D721Med (cell line): Measurements from ENCODE around the gene HTN3.
"Not testable (repeated sequence)": the region's sequence is repeated elsewhere in the genome, so short reads cannot be mapped to it uniquely, and the experiment has no call there.

Experiments used
- DNase-seq: peaks from one replicate; pipeline ENCODE4 v3.0.0; 2011; ENCODE audit warnings: low spot score; ENCODE audit not compliant: insufficient read length
- FAIRE-seq: peaks from 2 replicates; lab custom pipeline; 2011; peaks lifted over from hg19 to GRCh38; lab: Jason Lieb, UNC
- CTCF ChIP-seq: IDR thresholded peaks from 2 replicates; pipeline ENCODE4 v1.5.1; 2012; ENCODE audit warnings: mild to moderate bottlenecking, control low read depth; ENCODE audit not compliant: insufficient read depth; ENCODE audit errors: missing control alignments

The HTN3 gene

GRCh38 chr4:70028159-70028558 lies at the start of gene HTN3:
Gene HTN3 (plus strand): TSS chr4:70028459. CDS start chr4:70030741, 2,282 bp downstream.
- FAIRE-seq, DNase-seq: not testable (repeated sequence)

- FAIRE-seq (no peak), DNase-seq (no peak)
- TF ChIP-seq CTCF, result no peak
Measured at GRCh38 chr4:69984030-69984443, 44.2 kb upstream of the HTN3 start.

DNA sequence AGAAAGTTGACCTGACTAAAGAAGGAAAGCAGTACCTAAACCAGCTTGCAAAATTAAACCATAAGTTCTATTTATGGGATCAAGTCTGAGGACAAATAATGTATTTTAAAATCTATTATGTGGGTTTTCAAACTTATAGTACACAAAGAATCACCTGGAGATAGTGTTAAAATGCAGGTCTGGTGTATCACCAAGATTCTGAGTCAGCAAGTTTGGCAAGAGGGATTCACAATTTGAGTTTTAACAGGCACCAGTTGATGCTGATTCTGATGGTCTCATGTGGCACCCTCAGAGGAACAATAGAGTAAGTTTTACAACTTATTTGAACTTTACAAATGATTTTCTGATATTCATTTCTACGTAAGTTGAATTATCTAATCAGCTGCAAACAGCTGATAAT lies 41.6 kb upstream of the HTN3 start:
- FAIRE-seq, result no peak
- no peak for DNase-seq
- TF ChIP-seq CTCF, result no peak

- FAIRE-seq (no peak), DNase-seq (no peak)
- no peak for TF ChIP-seq CTCF
Measured at GRCh38 chr4:69991016-69991415, 37.2 kb upstream of the HTN3 start.

DNA sequence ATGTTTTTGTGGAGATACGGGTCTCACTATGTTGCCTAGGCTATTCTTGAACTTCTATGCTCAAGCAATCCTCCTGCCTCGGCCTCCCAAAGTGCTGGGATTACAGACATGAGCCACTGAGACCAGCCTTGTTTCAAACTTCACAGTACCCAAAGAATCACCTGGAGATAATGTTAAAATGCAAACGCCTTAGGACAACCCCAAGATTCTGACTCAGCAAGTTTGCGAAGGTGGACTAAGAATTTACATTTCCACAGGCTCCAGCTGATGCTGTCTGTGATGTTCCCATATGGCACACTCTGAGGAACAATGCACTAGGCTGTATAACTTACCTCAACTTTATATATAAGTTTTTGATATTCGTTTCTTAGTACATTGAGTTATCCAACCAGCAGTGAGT lies 33.5 kb upstream of the HTN3 start:
- TF ChIP-seq CTCF, result no peak
- FAIRE-seq, result no peak
- DNase-seq, result no peak

DNA sequence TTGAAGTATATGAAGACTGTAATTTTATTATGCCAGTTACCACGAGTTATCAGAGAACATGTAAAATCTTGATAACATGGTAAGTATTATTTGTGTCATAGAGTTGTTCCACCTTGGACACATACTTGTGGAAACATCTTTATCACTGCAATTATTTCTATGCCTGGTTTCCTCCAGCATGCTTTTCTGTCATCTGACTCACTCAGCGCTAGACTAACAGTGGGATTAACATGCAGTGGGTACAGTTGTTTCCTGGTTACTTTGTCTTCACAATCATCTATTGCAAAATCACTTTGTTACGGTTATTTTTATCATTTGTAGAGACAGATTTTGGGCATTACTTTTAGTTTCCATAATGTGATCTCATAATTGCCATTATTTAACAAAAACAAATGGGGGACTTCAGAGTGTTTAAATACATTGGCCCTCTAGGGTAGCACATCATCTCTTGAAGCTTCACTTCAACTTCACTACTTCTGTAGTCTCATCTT lies 32.7 kb upstream of the HTN3 start, which contains the start of gene STATH:
STATH (plus strand) TSS at position 441 of the 491 bp plus-strand sequence. CDS start 2,472 bp downstream, outside the sequence.
- DNase-seq (no peak), FAIRE-seq (no peak)
- no peak for TF ChIP-seq CTCF

DNA sequence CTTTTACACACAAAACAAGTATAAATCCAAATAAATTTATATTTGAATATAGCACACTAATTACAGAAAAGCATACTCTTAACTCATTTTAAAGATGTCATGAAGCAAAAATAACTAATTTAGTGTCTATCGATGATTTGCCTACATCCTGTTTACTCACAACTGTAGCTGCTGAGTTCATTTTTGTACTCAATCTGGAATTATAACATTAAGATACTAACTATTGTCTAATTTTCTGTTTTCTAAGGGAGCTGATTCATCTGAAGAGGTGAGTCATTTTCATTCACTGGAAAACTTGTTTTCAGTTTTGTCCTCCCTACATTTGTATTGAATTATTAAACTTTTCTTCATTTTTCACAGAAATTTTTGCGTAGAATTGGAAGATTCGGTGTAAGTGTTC lies 28.8 kb upstream of the HTN3 start:
- FAIRE-seq (no peak), DNase-seq (no peak)
- no peak for TF ChIP-seq CTCF

DNA sequence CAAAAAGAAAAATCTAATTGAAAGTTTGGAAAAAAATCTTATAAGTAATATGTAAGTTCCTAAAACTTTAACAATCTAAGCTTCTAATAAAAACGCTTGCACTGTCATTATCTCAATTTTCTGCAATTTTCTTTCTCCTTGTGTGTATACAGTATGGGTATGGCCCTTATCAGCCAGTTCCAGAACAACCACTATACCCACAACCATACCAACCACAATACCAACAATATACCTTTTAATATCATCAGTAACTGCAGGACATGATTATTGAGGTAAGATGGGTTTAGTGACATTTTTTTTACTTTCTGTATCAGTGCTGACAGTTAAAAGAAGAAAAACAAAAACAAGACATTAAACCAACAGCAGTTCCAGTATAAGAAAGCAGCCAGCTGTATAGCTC lies 27.5 kb upstream of the HTN3 start:
- no peak for TF ChIP-seq CTCF
- DNase-seq (no peak), FAIRE-seq (no peak)
